ENCODE measurements around the gene SNX15.

Gene SNX15

GRCh38 chr11:65087827-65088226 is 60.6 kb downstream of the SNX15 start:
- no peaks in the 10 kb centered on the region for H3K27me3 ChIP-seq
- no peak for TF ChIP-seq CTCF (IDR thresholded peaks at IDR 0.05; ENCODE audit: low read depth, low read length)
- H3K9me3 ChIP-seq = no peaks in the 10 kb centered on the region
- H3K4me1 ChIP-seq = no peaks in the 10 kb centered on the region
- no peaks in the 10 kb centered on the region for H3K36me3 ChIP-seq
- no peak for DNase-seq
- no peak overlapping the region for H3K4me3 ChIP-seq (ENCODE audit: low read depth, low read length)

DNA sequence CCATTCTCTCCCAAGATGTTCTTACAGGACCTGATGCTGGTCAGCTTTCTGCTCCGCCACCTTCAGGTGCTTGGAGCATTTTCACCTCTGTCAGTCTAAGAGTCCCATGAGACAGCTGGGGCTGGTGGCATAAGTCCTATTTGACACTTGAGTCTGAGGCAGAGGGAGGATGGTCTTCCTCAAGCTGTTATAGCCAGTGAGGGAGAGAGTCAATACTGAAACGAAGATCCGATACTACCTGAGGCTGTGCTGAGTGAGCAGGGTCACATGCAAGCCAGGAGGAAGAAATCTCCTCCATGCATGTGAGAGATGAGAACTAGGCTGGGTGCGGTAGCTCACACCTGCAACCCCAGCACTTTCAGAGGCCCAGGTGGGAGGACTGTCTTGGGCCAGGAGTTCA is 62.4 kb downstream of the SNX15 start:
- DNase-seq = no peak
- Histone ChIP-seq H3K9me3 (no peaks in the 10 kb centered on the region), H3K4me3 (ENCODE audit: low read depth, low read length) (no peak overlapping the region), H3K27me3 (no peaks in the 10 kb centered on the region), H3K4me1 (no peaks in the 10 kb centered on the region), H3K36me3 (no peaks in the 10 kb centered on the region)
- TF ChIP-seq CTCF (IDR thresholded peaks at IDR 0.05; ENCODE audit: low read depth, low read length) = no peak
